ENCODE data around the gene TRIP13. TPM values are rescaled to one million over a fixed set of nuclear protein-coding genes. Genes with fewer than 3 reads are reported as not detected.

TRIP13 gene
- total RNA-seq, 1 donor from 2014 or later, result 1.7 TPM

DNA sequence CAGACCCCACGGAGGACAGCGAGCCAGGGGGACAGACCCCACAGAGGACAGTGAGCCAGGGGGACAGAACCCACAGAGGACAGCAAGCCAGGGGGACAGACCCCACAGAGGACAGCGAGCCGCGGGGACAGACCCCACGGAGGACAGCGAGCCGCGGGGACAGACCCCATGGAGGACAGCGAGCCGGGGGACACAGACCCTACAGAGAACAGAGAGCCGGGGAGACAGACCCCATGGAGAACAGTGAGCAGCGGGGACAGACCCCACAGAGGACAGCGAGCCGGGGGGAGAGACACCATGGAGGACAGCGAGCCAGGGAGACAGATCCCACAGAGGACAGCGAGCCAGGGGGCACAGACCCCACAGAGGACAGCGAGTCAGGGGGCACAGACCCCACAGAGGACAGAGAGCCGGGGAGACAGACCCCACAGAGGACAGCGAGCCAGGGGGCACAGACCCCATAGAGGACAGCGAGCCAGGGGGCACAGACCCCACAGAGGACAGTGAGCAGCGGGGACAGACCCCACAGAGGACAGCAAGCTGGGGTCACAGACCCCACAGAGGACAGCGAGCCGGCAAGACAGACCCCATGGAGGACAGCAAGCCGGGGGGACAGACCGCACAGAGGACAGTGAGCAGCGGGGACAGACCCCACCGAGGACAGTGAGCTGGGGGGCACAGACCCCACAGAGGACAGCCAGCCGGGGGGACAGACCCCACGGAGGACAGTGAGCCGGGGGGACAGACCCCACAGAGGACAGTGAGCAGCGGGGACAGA lies 37.5 kb upstream of the TRIP13 start:
- no peak for DNase-seq (ENCODE audit: low spot score)

GRCh38 chr5:855771-856530 lies 36.7 kb upstream of the TRIP13 start:
- no peak for DNase-seq (ENCODE audit: low spot score)

DNA sequence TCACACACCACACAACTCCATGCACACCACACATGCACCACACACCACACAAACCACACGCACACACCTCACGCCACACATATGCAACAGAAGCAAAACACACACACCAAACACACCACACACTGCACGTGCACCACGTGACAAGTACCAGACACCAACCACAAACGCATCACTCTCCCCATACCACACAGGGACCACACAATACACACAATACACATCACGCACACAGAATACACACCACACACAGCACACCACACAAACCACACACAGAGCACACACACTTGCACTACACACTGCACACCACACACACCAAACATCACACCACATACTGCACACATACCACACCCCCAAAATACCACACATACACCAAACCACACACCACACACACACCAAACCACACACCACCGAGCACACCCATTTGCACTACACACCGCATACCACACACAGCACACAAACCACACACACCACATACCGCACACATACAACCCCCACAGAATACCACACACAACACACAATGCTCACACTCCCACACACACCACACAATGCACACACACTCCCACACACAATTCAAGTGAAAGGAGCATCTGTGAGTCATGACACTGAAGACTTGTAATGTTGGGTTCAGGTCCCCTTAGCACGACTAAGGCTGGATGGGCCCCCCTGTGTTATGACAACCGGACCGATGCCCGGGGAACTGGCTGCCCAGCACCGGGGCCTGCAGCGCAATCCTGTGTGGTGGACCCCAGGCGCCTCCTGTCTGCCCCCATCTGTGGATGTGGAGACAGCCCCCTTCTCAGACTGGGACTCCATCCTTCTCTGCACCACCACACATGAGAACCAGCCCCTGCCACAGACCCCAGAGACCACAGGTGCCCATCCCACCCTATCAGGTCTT lies 35.9 kb upstream of the TRIP13 start:
- no peak for DNase-seq (ENCODE audit: low spot score)

GRCh38 chr5:858726-859125 lies 34.0 kb upstream of the TRIP13 start:
- DNase-seq (ENCODE audit: low spot score), result no peak

- no peak for DNase-seq (ENCODE audit: low spot score)
Observed at GRCh38 chr5:859391-859790, 33.3 kb upstream of the TRIP13 start.

DNA sequence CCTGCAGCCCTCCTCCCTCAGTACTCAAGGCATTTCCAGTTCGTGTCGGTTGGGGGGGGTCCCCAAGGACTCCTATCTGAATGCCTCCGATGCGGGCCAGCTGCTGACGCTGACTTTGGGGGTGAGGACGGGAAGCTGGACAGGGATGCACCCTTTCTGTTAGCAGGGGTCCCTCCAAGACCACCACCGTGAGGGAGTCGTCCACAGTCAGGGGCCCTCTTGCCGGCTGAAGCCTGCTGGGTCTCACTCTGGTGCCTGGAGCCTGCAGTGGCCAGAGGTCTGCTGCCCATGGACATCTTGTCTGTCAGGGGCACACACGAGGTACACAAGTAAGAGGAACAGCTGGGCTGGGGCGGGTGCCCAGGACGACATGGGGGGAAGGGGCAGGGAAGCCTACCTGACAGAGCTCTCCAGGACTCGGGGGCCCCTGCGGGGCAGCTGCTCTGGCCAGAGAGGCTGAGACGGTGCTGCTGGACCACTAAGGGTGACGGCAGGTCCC lies 32.8 kb upstream of the TRIP13 start:
- DNase-seq (ENCODE audit: low spot score), result no peak

DNA sequence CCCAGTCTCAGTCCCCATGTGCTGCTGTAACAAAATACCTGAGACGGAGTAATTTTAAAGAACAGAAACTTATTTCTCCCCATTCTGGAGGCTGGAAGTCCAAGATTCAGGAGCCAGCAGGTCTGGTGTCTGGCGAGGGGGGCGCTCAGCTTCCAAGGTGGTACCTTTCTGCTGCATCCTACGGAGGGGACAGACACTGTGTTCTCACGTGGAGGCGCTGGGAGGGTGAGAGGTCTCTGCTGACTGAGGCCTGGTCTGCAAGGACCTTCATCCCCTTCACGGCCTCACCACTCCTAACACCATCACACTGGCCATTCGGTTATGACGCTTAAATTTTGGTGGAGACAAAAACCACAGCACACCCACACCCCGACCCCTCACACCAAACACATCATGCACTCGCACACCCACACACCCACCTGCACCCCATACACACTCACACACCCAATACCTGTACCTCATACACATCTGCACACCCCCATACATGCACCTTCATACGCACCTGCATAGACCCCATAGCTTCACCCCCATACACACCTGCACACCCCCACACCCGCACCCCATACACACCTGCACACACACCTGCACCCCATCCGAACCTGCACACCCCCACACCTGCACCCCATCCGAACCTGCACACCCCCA lies 32.1 kb upstream of the TRIP13 start:
- no peak for DNase-seq (ENCODE audit: low spot score)

GRCh38 chr5:861442-862366 lies 31.0 kb upstream of the TRIP13 start:
- no peak for DNase-seq (ENCODE audit: low spot score)

DNA sequence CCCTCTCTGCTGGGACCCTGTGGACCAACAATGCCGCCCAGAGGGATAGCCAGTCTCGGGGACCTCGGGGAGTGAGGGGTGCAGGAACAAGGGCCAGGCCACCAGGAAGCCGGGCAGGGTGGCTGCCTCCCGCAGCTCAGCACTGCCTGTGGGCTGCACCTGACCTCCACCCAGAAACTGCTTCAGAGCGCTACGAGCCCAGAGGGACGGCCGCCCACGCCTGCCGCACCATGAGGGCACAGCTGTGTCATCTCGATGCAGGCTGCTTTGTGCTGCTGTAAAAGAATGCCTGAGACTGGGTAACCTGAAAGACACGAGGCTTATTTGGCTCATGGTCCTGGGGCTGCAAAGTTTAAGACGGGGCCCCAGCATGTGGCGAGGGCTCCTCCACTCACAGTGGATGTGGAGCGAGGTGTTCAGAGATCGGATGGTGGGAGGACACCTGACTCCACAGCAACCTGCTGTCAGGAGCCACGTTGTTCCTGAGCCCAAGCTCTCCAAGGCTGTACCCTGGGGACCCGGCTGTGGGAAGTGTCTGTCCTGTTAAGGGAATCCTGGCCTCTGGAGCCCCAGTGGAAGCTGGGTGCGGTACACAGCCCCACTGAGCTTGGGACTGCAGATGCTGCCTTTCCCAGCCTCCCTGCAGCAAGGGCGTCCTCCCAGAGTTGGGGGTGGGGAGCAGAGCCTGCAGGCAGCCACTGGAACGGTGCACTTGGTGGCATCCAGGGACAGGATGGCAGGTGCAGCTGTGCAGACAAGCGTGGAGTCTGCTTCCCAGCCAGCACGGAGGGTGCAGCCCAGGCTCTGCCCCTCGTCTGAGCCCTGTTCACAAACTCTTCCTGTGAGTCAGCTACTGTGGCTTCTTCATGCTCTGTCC lies 30.1 kb upstream of the TRIP13 start:
- no peak for DNase-seq (ENCODE audit: low spot score)

DNA sequence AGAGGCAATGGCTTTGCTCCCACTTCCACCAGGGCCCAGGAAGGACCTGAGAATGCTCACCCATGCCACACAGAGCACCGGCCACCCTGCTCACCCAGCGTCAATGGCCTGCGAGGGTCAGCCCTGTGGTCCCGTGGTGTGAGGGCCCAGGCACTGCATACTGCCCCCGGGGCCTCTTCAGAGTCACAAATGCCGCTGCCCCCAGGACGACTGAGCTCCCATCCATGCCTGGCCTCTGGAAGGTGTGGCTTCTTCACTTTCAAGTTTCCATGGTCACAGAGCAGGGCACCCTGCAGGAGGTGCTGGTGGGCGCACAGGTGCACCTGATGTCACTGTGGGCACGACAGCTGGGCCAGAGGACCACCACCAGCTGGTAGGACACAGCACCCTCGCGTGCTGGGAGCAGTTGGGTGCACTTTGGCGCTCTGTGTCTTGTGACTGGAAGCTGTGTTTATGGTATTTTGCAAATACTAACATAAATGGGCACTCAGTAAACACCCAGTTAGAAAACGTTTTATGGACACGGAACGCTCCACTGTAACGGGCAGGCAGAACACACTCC lies 29.4 kb upstream of the TRIP13 start:
- no peak for DNase-seq (ENCODE audit: low spot score)

DNA sequence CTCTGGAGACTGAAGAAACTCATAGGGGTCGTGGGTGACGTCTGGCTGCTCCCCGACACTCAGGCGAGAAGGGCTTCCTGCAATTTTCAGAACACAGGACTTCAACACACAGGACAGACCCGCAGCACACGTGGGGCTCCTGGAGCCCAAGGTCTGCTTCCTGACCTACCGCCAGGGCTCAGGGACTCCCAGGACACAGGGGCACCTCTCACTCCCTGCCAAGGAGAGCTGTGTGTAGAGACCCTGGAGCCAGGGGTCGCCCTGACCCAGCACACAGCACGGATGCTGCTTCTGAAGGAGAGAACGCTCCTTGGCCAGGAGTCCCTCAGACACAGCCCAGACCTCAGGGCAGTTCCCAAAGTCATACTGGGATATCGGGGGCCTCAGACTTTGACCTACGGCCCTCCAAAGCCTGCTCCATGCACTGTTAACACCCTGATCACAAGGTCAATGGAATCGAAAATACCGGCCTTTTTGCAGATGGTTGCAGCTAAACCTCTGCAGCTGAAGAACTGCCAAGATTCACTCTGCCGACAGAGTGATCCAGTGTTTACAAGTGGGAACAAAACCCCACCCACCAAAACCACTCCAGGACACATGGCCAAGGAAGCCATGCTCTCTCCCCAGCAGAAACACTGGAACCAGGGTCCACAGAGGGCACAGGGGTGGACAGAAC lies 28.1 kb upstream of the TRIP13 start:
- DNase-seq (ENCODE audit: low spot score), result no peak

- no peak for DNase-seq (ENCODE audit: low spot score)
Observed at GRCh38 chr5:865168-865521, 27.5 kb upstream of the TRIP13 start.

DNA sequence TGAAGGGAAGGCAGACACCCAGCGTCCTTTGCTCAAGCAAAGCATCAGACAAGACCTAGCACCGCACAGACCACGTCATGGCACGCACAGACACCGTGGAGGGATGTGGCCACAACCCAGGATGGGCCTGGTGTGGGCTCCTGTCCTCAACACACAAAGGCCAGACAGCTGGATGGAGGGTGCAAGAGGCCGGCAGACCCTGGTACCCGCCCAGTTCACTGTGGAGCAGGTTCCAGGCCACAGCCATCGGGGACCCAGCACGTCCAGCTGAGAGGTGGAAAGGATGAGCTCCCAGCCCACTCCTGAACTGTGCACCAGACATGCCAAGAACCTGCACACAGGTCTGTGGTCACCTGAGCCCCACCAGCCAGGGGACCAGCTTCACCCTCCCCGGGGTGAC lies 26.9 kb upstream of the TRIP13 start:
- no peak for DNase-seq (ENCODE audit: low spot score)

DNA sequence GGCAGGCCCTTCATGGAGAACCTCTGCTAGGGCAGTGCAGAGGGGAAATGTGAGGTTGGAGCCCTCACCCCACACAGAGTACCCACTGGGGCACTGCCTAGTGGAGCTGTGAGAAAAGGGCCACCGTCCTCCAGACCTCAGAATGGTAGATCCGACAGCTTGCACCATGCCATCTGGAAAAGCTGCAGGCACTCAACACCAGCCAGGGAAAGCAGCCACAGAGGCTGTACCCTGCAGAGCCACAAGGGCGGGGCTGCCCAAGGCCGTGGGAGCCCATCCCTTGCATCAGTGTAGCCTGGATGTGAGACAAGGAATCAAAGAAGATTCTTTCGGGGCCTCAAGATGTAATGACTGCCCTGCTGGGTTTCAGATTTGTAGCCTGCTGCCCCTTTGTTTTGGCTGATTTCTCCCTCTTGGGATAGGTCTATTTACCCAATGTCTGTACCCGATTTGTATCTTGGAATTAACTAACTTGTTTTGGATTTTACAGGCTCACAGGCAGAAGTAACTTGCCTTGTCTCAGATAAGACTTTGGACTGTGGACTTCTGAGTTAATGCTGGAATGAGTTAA lies 25.3 kb upstream of the TRIP13 start:
- DNase-seq (ENCODE audit: low spot score), result no peak

DNA sequence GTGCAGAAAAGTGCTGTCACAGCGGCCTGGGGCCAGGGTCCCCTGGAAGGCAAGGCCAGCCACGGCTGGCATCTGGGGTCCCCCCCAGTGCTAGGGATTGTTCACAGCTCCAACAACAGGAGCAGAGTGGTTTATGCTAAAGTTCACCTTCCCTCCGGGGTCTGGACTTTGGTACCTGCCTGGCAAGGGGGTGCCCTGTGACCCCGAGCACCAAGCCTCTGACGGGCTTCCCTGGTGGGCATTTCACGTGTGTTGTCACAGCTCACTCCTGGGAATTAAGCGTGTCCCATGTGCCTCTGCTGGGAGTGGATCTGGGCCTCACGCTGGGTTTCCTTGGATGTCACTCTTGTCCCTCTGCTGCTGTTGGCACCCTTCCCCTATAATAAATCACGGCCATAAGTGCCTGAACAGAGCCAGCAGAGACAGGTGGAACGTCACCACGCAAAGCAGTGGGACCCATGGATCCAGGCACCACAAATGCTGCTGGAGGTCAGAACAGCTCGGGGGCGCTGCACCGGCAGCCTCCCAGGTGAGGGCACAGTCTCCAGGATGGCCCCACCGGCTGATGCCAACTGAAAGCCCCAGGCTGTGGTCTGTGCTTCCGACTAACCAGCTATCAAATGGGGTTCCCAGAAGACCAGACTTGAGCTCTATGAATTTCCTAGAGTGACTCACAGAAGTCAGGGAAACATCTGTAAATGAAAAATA lies 24.1 kb upstream of the TRIP13 start:
- no peak for DNase-seq (ENCODE audit: low spot score)

DNA sequence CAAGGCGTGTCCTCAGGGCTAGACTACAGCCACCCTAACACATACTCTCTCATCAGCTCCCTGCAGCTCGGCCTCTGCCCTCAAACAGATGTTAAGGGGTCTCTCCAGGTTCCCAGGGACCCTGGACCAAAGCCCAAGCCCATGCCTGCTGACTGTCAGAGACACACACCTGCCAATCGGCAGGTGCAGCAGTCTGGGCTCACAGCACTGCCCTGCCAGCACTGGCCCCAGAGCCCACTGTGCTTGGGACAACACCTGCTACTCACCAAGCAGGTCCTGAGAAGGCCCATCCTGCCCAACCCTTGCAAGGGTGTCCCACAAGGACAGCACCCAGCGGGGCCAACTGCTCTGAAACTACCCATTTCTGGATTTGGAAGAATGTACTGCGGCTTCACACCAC lies 21.7 kb upstream of the TRIP13 start:
- DNase-seq (ENCODE audit: low spot score), result no peak

- no peak for DNase-seq (ENCODE audit: low spot score)
Observed at GRCh38 chr5:871596-872298, 20.9 kb upstream of the TRIP13 start.
